Hepatocyte (in vitro differentiated cells): ENCODE measurements around the gene MOSMO.

Experiments
- EZH2 ChIP-seq: fragments of 200-600 bp; sonication (generic); IDR thresholded peaks from 2 replicates; pipeline ENCODE4 v1.6.1; 2016; ENCODE audit warnings: antibody characterized with exemption, mild to moderate bottlenecking, borderline replicate concordance
- TF ChIP-seq, protein P1 (sequence below): fragments of 200-600 bp; sonication (generic); IDR thresholded peaks from 2 replicates; pipeline ENCODE4 v1.5.1; 2016; ENCODE audit warnings: antibody characterized with exemption, mild to moderate bottlenecking; ENCODE audit not compliant: poor library complexity

DNA sequence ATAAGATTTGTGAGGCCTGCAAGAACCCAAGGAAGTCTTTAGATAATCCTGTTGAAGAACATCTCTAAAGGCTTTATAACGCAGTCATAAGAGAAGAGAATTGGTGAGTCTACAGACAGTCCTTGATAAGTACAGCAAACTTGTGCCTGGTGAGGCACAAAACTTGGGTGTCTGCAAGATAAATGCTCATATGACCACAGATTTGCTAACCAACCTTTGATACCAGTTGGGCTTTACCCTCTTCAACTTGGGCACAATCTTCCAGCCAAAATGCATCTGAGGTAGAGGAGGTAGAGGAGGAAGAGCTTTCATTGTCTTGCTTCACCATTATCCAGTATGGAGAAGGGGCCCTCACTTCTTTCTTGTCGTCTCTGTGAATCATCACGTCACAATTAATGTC, 23.8 kb upstream of the MOSMO start:
- TF ChIP-seq, protein P1, sequence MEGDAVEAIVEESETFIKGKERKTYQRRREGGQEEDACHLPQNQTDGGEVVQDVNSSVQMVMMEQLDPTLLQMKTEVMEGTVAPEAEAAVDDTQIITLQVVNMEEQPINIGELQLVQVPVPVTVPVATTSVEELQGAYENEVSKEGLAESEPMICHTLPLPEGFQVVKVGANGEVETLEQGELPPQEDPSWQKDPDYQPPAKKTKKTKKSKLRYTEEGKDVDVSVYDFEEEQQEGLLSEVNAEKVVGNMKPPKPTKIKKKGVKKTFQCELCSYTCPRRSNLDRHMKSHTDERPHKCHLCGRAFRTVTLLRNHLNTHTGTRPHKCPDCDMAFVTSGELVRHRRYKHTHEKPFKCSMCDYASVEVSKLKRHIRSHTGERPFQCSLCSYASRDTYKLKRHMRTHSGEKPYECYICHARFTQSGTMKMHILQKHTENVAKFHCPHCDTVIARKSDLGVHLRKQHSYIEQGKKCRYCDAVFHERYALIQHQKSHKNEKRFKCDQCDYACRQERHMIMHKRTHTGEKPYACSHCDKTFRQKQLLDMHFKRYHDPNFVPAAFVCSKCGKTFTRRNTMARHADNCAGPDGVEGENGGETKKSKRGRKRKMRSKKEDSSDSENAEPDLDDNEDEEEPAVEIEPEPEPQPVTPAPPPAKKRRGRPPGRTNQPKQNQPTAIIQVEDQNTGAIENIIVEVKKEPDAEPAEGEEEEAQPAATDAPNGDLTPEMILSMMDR, result no peak
- no peak for TF ChIP-seq EZH2
